IMR-90 (cell line): ENCODE data around the gene ZNF273. TPM values are rescaled to one million over a fixed set of nuclear protein-coding genes. Genes with fewer than 3 reads are reported as not detected.
A peak's percentile ranks its signal among the peaks of the same experiment; 100 is the strongest.

ENCODE experiments used
- ATAC-seq: fragments of 200-7000 bp; cut with Tn5 transposase; 2 replicates; pipeline ENCODE4 v1.9.1; 2020; ENCODE audit warnings: low read depth, mild to moderate bottlenecking, moderate library complexity
- BruUV-seq: library from RNA; stranded (reverse); fragments of 400-500 nt; replicated peaks from 2 replicates; lab custom pipeline; 2021; lab: Mats Ljungman, UMichigan
- CTCF ChIA-PET: fragments of 300-600 bp; formaldehyde crosslinking; extraction: SDS; loops from one replicate; lab custom pipeline; 2021; ENCODE audit warnings: antibody characterized with exemption; lab: Yijun Ruan, JAX
- POLR2A ChIA-PET: fragments of 300-600 bp; sonication (Branson Sonifier 250); formaldehyde crosslinking; loops from one replicate; lab custom pipeline; 2022; ENCODE audit warnings: antibody characterized with exemption; ENCODE audit not compliant: unreplicated experiment; lab: Charles Lee
- DNase-seq: peaks from one replicate; pipeline ENCODE4 v3.0.0; 2013
- H2AFZ ChIP-seq: replicated peaks from 2 replicates; pipeline ENCODE3; 2013; ENCODE audit warnings: low read length, mild to moderate bottlenecking; ENCODE audit not compliant: poor library complexity
- H2AK5ac ChIP-seq: 2 replicates; pipeline ENCODE4 v1.6.1; 2013; ENCODE audit warnings: low read depth, low read length, inconsistent platforms
- H2AK9ac ChIP-seq: replicated peaks from 2 replicates; pipeline ENCODE3; 2013; ENCODE audit warnings: mild to moderate bottlenecking, low read depth, low read length, moderate library complexity; ENCODE audit not compliant: poor library complexity
- H2BK120ac ChIP-seq: 2 replicates; pipeline ENCODE4 v1.6.1; 2013; ENCODE audit warnings: low read depth, low read length, inconsistent platforms
- H2BK15ac ChIP-seq: 3 replicates; pipeline ENCODE4 v1.6.1; 2013; ENCODE audit warnings: low read depth, low read length, inconsistent platforms
- H2BK20ac ChIP-seq: 2 replicates; pipeline ENCODE4 v1.6.1; 2013; ENCODE audit warnings: low read depth, mild to moderate bottlenecking, inconsistent platforms, low read length, moderate library complexity
- H2BK5ac ChIP-seq: 2 replicates; pipeline ENCODE4 v1.6.1; 2013; ENCODE audit warnings: mild to moderate bottlenecking, low read depth, low read length, inconsistent platforms; ENCODE audit not compliant: poor library complexity, severe bottlenecking
- H3K14ac ChIP-seq: replicated peaks from 2 replicates; pipeline ENCODE4 v1.6.1; 2013; ENCODE audit warnings: low read depth, low read length, inconsistent platforms
- H3K18ac ChIP-seq: 2 replicates; pipeline ENCODE4 v1.6.1; 2013; ENCODE audit warnings: low read depth, low read length, control low read depth
- H3K23ac ChIP-seq: 2 replicates; pipeline ENCODE4 v1.6.1; 2013; ENCODE audit warnings: low read depth, low read length, inconsistent platforms
- H3K27ac ChIP-seq: 2 replicates; pipeline ENCODE4 v1.5.1; 2013; ENCODE audit warnings: mild to moderate bottlenecking, control low read depth, low read length; ENCODE audit not compliant: insufficient read depth
- H3K27me3 ChIP-seq: 2 replicates; pipeline ENCODE4 v1.6.1; 2013; ENCODE audit warnings: low read length; ENCODE audit not compliant: control insufficient read depth, insufficient read depth
- H3K36me3 ChIP-seq: 2 replicates; pipeline ENCODE4 v1.6.1; 2013; ENCODE audit warnings: low read length, mixed read lengths; ENCODE audit not compliant: control insufficient read depth, insufficient read depth
- H3K4ac ChIP-seq: 2 replicates; pipeline ENCODE4 v1.6.1; 2013; ENCODE audit warnings: low read depth, low read length, inconsistent platforms
- H3K4me1 ChIP-seq: 2 replicates; pipeline ENCODE4 v1.6.1; 2013; ENCODE audit warnings: low read length, mixed read lengths; ENCODE audit not compliant: control insufficient read depth, insufficient read depth
- H3K4me2 ChIP-seq: 2 replicates; pipeline ENCODE4 v1.6.1; 2013; ENCODE audit warnings: low read depth, mild to moderate bottlenecking, control low read depth, low read length, moderate library complexity
- H3K4me3 ChIP-seq: 2 replicates; pipeline ENCODE4 v1.5.1; 2013; ENCODE audit warnings: low read depth, mild to moderate bottlenecking, control low read depth, low read length, moderate library complexity; ENCODE audit not compliant: insufficient read depth
- H3K56ac ChIP-seq: 2 replicates; pipeline ENCODE4 v1.6.1; 2013; ENCODE audit warnings: low read length, inconsistent platforms; ENCODE audit not compliant: insufficient read depth; ENCODE audit errors: extremely low read depth
- H3K79me1 ChIP-seq, 2 experiments: 2 replicates each; pipeline ENCODE4 v1.6.1; 2013; ENCODE audit warnings: low read length in 2 of 2, inconsistent platforms in 1 of 2, low read depth in 1 of 2
- H3K9ac ChIP-seq: 2 replicates; pipeline ENCODE4 v1.6.1; 2013; ENCODE audit warnings: low read depth, low read length, control low read depth
- H3K9me1 ChIP-seq: 2 replicates; pipeline ENCODE4 v1.6.1; 2013; ENCODE audit warnings: low read length, inconsistent platforms; ENCODE audit not compliant: insufficient read depth
- H3K9me3 ChIP-seq: 2 replicates; pipeline ENCODE4 v1.6.1; 2013; ENCODE audit warnings: low read length; ENCODE audit not compliant: control insufficient read depth, insufficient read depth
- H4K20me1 ChIP-seq: 2 replicates; pipeline ENCODE4 v1.6.1; 2013; ENCODE audit warnings: low read length, inconsistent platforms; ENCODE audit not compliant: insufficient read depth
- H4K5ac ChIP-seq: 2 replicates; pipeline ENCODE4 v1.6.1; 2013; ENCODE audit warnings: mild to moderate bottlenecking, low read depth, low read length, control low read depth
- H4K8ac ChIP-seq, 2 experiments: 2 replicates each; pipeline ENCODE4 v1.6.1; 2013; ENCODE audit warnings: low read depth in 2 of 2, low read length in 2 of 2, control low read depth in 1 of 2, inconsistent platforms in 1 of 2
- H4K91ac ChIP-seq: 2 replicates; pipeline ENCODE4 v1.6.1; 2013; ENCODE audit warnings: low read depth, low read length, inconsistent platforms; ENCODE audit not compliant: insufficient read depth
- MAFK ChIP-seq: IDR thresholded peaks from 2 replicates; pipeline ENCODE4 v1.6.1; 2012; ENCODE audit warnings: low read depth, low read length, improper control_type of control experiment
- POLR2A ChIP-seq: IDR thresholded peaks from 2 replicates; pipeline ENCODE4 v1.6.1; 2012; ENCODE audit warnings: mild to moderate bottlenecking, low read depth, low read length
- RCOR1 ChIP-seq: IDR thresholded peaks from 2 replicates; pipeline ENCODE4 v1.6.1; 2012; ENCODE audit warnings: mild to moderate bottlenecking, low read length, improper control_type of control experiment; ENCODE audit not compliant: insufficient replicate concordance
- dilution Hi-C: fragments of 300-500 bp; cut with HindIII; formaldehyde crosslinking; loops from one replicate; pipeline ENCODE4 v1.14.3; 2018; ENCODE audit warnings: low sequenced_read_pairs; ENCODE audit not compliant: unreplicated experiment
- in situ Hi-C: fragments of 300-500 bp; cut with MboI; formaldehyde crosslinking; loops from 3 replicates; pipeline ENCODE4 v1.14.3; 2019; ENCODE audit warnings: low sequenced_read_pairs, inconsistent platforms, mixed read lengths
- intact Hi-C: fragments of 100-400 bp; cut with micrococcal nuclease; formaldehyde crosslinking; loops from 2 replicates; pipeline ENCODE4 v1.10.0; 2022
- polyA plus RNA-seq, 3 experiments: library from polyadenylated mRNA; depleted of rRNA; stranded (reverse); fragments of >200 nt; gene quantifications; 2 replicates each; pipeline ENCODE4 v1.2.3, GENCODE V29; 2012; ENCODE audit warnings: low replicate concordance in 1 of 3
- total RNA-seq: library from RNA; depleted of rRNA; stranded (reverse); fragments of >200 nt; gene quantifications from 2 replicates; pipeline ENCODE4 v1.2.3, GENCODE V29; 2012

Gene ZNF273
- total and polyA plus RNA-seq, 2 of the 4 experiments (the other 2 are of a cell fraction), result 1.5 to 2.7 TPM

- CTCF ChIA-PET, result no interaction called here
- no peak for DNase-seq
Observed at GRCh38 chr7:64965594-64965993, 62.5 kb downstream of the ZNF273 start.

More at GRCh38 chr7:64965594-64965993, 62.5 kb downstream of the ZNF273 start:
- no peak overlapping the region for H4K91ac ChIP-seq
- no peak overlapping the region for H3K4me2 ChIP-seq
- H2BK20ac ChIP-seq, result no peak overlapping the region
- H2BK120ac ChIP-seq, result no peak overlapping the region
- dilution Hi-C loops, result no loop called here
- no peaks in the 10 kb centered on the region for H3K27me3 ChIP-seq
- no peaks in the 10 kb centered on the region for H3K4me1 ChIP-seq
- POLR2A ChIA-PET, result no interaction called here
- no peak overlapping the region for H4K8ac ChIP-seq
- H3K18ac ChIP-seq, result no peak overlapping the region
- H2AFZ ChIP-seq, result no peak overlapping the region
- H3K9me3 ChIP-seq, result peaks cover 2% of the 10 kb centered on the region; the same call in 1 of the 2 replicates
- H4K20me1 ChIP-seq, result no peaks in the 10 kb centered on the region
- intact Hi-C loops, result no loop called here
- H3K79me1 ChIP-seq, result no peaks in the 10 kb centered on the region
- H2AK5ac ChIP-seq, result no peak overlapping the region
- no peak for ATAC-seq
- no peak overlapping the region for H3K27ac ChIP-seq
- no peak overlapping the region for H3K23ac ChIP-seq
- H3K56ac ChIP-seq, result no peak overlapping the region
- in situ Hi-C loops, result no loop called here
- H2BK15ac ChIP-seq, result no peak overlapping the region
- H3K14ac ChIP-seq, result no peak overlapping the region
- H3K9me1 ChIP-seq, result no peaks in the 10 kb centered on the region
- no peak overlapping the region for H2BK5ac ChIP-seq
- H3K4me3 ChIP-seq, result no peak overlapping the region
- TF ChIP-seq POLR2A (no peak), MAFK (peak; percentile 37; the same call in 1 of the 2 replicates), RCOR1 (no peak)
- H4K5ac ChIP-seq, result no peak overlapping the region
- no TSS peak for BruUV-seq
- H3K9ac ChIP-seq, result no peak overlapping the region
- no peak overlapping the region for H3K4ac ChIP-seq
- no peaks in the 10 kb centered on the region for H3K36me3 ChIP-seq
- no peak overlapping the region for H2AK9ac ChIP-seq
